Body of pancreas (tissue), 4 donors: Measurements from ENCODE around the gene RAP1GAP2.

Source experiments
- POLR2A ChIP-seq, 3 donors: fragments of 450-650 bp; IDR thresholded peaks; one replicate each; pipeline ENCODE4 v1.6.1; 2016; ENCODE audit warnings: antibody characterized with exemption in 3 of 3, mild to moderate bottlenecking in 2 of 3
- TF ChIP-seq, protein P1 (sequence below), 7 experiments: fragments of 450-650 bp in 4 of 7; fragments of 200-600 bp in 3 of 7; sonication (generic) in 3 of 7; IDR thresholded peaks; one replicate each; pipeline ENCODE4 v1.5.1; 2016 to 2019; ENCODE audit warnings: antibody characterized with exemption in 7 of 7

GRCh38 chr17:2909175-2909845 lies 113.1 kb downstream of the RAP1GAP2 start:
- TF ChIP-seq, protein P1, sequence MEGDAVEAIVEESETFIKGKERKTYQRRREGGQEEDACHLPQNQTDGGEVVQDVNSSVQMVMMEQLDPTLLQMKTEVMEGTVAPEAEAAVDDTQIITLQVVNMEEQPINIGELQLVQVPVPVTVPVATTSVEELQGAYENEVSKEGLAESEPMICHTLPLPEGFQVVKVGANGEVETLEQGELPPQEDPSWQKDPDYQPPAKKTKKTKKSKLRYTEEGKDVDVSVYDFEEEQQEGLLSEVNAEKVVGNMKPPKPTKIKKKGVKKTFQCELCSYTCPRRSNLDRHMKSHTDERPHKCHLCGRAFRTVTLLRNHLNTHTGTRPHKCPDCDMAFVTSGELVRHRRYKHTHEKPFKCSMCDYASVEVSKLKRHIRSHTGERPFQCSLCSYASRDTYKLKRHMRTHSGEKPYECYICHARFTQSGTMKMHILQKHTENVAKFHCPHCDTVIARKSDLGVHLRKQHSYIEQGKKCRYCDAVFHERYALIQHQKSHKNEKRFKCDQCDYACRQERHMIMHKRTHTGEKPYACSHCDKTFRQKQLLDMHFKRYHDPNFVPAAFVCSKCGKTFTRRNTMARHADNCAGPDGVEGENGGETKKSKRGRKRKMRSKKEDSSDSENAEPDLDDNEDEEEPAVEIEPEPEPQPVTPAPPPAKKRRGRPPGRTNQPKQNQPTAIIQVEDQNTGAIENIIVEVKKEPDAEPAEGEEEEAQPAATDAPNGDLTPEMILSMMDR (IDR thresholded peaks at IDR 0.05): no peak
- TF ChIP-seq POLR2A (IDR thresholded peaks at IDR 0.05): no peak
